Liver (tissue), 9 donors: Measurements from ENCODE around the gene KLF11. TPM values are rescaled to one million over a fixed set of nuclear protein-coding genes. Genes with fewer than 3 reads are reported as not detected.

Experiments used
- DNase-seq: peaks from one replicate; pipeline ENCODE4 v3.0.0-alpha.2; 2017; ENCODE audit warnings: low spot score
- H3K27ac ChIP-seq, 2 donors: one replicate each; pipeline ENCODE4 v1.7.0; 2013; ENCODE audit warnings: inconsistent platforms in 2 of 2, low read length in 2 of 2, control low read depth in 1 of 2, low read depth in 1 of 2, mild to moderate bottlenecking in 1 of 2
- H3K27me3 ChIP-seq, 4 donors: one replicate each; pipeline versions ENCODE4 v1.6.1 to v1.7.0; 2013; ENCODE audit warnings: low read length in 3 of 4, inconsistent platforms in 1 of 4, mild to moderate bottlenecking in 1 of 4, moderate library complexity in 1 of 4; ENCODE audit not compliant: control insufficient read depth in 4 of 4, insufficient read depth in 4 of 4
- H3K36me3 ChIP-seq, 4 donors: one replicate each; pipeline versions ENCODE4 v1.6.1 to v1.7.0; 2013; ENCODE audit warnings: low read length in 3 of 4, mild to moderate bottlenecking in 3 of 4, low read depth in 1 of 4, moderate library complexity in 1 of 4; ENCODE audit not compliant: control insufficient read depth in 4 of 4, insufficient read depth in 3 of 4
- H3K4me1 ChIP-seq, 4 donors: one replicate each; pipeline versions ENCODE4 v1.6.1 to v1.7.0; 2013; ENCODE audit warnings: low read length in 3 of 4, mild to moderate bottlenecking in 3 of 4, moderate library complexity in 1 of 4; ENCODE audit not compliant: control insufficient read depth in 4 of 4, insufficient read depth in 4 of 4
- H3K4me3 ChIP-seq, 3 donors: one replicate each; pipeline versions ENCODE4 v1.6.1 to v1.7.0; 2013; ENCODE audit warnings: low read length in 3 of 3, control low read depth in 1 of 3, low read depth in 1 of 3, mild to moderate bottlenecking in 1 of 3
- H3K9ac ChIP-seq, 2 donors: one replicate each; pipeline ENCODE4 v1.7.0; 2013; ENCODE audit warnings: low read length in 2 of 2, mild to moderate bottlenecking in 2 of 2, moderate library complexity in 2 of 2, control low read depth in 1 of 2, low read depth in 1 of 2
- H3K9me3 ChIP-seq, 4 donors: one replicate each; pipeline versions ENCODE4 v1.6.1 to v1.7.0; 2013; ENCODE audit warnings: low read length in 3 of 4; ENCODE audit not compliant: control insufficient read depth in 4 of 4
- EGR1 ChIP-seq, 2 donors: IDR thresholded peaks; 2 replicates each; pipeline ENCODE4 v1.6.1; 2016 to 2018; ENCODE audit warnings: antibody characterized with exemption in 2 of 2, low read depth in 2 of 2
- FOXA1 ChIP-seq: IDR thresholded peaks from 2 replicates; pipeline ENCODE4 v1.6.1; 2016; ENCODE audit warnings: antibody characterized with exemption
- FOXA2 ChIP-seq: IDR thresholded peaks from 2 replicates; pipeline ENCODE4 v1.6.1; 2016; ENCODE audit warnings: antibody characterized with exemption
- GABPA ChIP-seq, 2 donors: IDR thresholded peaks in 1 of 2; conservative IDR thresholded peaks in 1 of 2; 2 replicates each; pipeline ENCODE4 v1.6.1; 2016; ENCODE audit warnings: antibody characterized with exemption in 2 of 2, mild to moderate bottlenecking in 1 of 2, moderate library complexity in 1 of 2
- HNF4A ChIP-seq, 2 donors: conservative IDR thresholded peaks; 2 replicates each; pipeline ENCODE4 v1.6.1; 2016; ENCODE audit warnings: antibody characterized with exemption in 2 of 2, mild to moderate bottlenecking in 2 of 2
- HNF4G ChIP-seq: IDR thresholded peaks from 2 replicates; pipeline ENCODE4 v1.6.1; 2016; ENCODE audit warnings: antibody characterized with exemption
- JUND ChIP-seq, 2 donors: IDR thresholded peaks; 2 replicates each; pipeline ENCODE4 v1.6.1; 2016; ENCODE audit warnings: antibody characterized with exemption in 2 of 2
- NR2F2 ChIP-seq: IDR thresholded peaks from 2 replicates; pipeline ENCODE4 v1.6.1; 2016; ENCODE audit warnings: antibody characterized with exemption
- RAD21 ChIP-seq, 2 donors: IDR thresholded peaks; 2 replicates each; pipeline ENCODE4 v1.6.1; 2016; ENCODE audit warnings: antibody characterized with exemption in 2 of 2, mild to moderate bottlenecking in 2 of 2
- RXRA ChIP-seq, 2 donors: IDR thresholded peaks; 2 replicates each; pipeline ENCODE4 v1.6.1; 2017 to 2018; ENCODE audit warnings: antibody characterized with exemption in 2 of 2, mild to moderate bottlenecking in 1 of 2
- SP1 ChIP-seq: IDR thresholded peaks from 2 replicates; pipeline ENCODE4 v1.6.1; 2018; ENCODE audit warnings: antibody characterized with exemption, mild to moderate bottlenecking
- TAF1 ChIP-seq: conservative IDR thresholded peaks from 2 replicates; pipeline ENCODE4 v1.6.1; 2016; ENCODE audit warnings: antibody characterized with exemption, mild to moderate bottlenecking
- YY1 ChIP-seq: IDR thresholded peaks from 2 replicates; pipeline ENCODE4 v1.6.1; 2016; ENCODE audit warnings: antibody characterized with exemption, mild to moderate bottlenecking
- WGBS: extraction: QIAGEN DNeasy Blood & Tissue Kit; methylation state at CpG from one replicate; pipeline ENCODE4 v1.1.7; 2013; 5-methylcytosine and 5-hydroxymethylcytosine counted together
- polyA plus RNA-seq, 2 donors: library from polyadenylated mRNA; stranded (reverse) in 1 of 2; unstranded in 1 of 2; fragments of 200-250 nt in 1 of 2; fragments of >200 nt in 1 of 2; fragmentation: Nextera tagmentation in 1 of 2; extraction: Ambion mirVana in 1 of 2; gene quantifications; one replicate each; pipeline versions ENCODE4 v1.2.1 to v1.2.3, GENCODE V29; 2013 to 2015
- total RNA-seq, 2 donors: library from RNA; depleted of rRNA; stranded (reverse); fragments of >200 nt; gene quantifications; one replicate each; pipeline ENCODE4 v1.2.3, GENCODE V29; 2014
- TF ChIP-seq, protein P1 (sequence below): IDR thresholded peaks from 2 replicates; pipeline ENCODE4 v1.6.1; 2016; ENCODE audit warnings: antibody characterized with exemption
- TF ChIP-seq, protein P2 (sequence below): IDR thresholded peaks from 2 replicates; pipeline ENCODE4 v1.6.1; 2016; ENCODE audit warnings: antibody characterized with exemption, mild to moderate bottlenecking
- TF ChIP-seq, protein P3 (sequence below): fragments of 150-350 bp; IDR thresholded peaks from 2 replicates; pipeline ENCODE4 v1.5.1; 2017; ENCODE audit warnings: improper control_type of control experiment, low read depth, low read length; ENCODE audit not compliant: missing input control
- TF ChIP-seq, protein P4 (sequence below): IDR thresholded peaks from 2 replicates; pipeline ENCODE4 v1.6.1; 2016; ENCODE audit warnings: antibody characterized with exemption
- TF ChIP-seq, protein P5 (sequence below): IDR thresholded peaks from 2 replicates; pipeline ENCODE4 v1.6.1; 2016; ENCODE audit warnings: antibody characterized with exemption
- donor health status: healthy.
- donor health status: healthy.
- donor health status: healthy.
- donor health status: healthy.
- donor health status: healthy.

Gene KLF11
- total and polyA plus RNA-seq, 4 donors: 10.5 to 43.0 (median 14.5) TPM

DNA sequence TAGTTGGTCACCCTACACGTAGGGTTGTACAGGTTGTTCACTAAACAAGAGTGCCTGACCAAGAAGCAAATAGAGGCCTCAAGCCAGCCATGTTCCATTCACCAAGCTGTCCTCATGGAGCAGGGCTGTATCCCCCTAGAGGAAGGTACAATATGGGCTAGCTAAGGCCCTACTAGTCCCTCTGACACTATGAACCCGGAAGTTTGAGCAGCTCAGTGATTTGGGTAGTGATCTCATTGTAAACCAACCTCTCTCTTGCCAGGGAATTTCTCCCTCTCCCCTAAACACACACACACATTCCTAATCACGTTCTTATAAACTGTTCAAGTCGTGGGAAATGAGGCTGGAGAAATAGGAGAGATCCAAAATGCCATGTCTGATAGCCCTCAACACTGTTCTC lies 43.6 kb downstream of the KLF11 start:
- WGBS: 78% methylated on average over 4 of the region's 4 CpGs
- no peak for DNase-seq
- no peak overlapping the region for H3K27ac ChIP-seq

More for the DNA sequence above, 43.6 kb downstream of the KLF11 start:
- Histone ChIP-seq H3K4me1 (no peaks in the 10 kb centered on the region), H3K36me3 (no peaks in the 10 kb centered on the region), H3K9ac (no peak overlapping the region), H3K9me3 (no peaks in the 10 kb centered on the region), H3K4me3 (no peak overlapping the region), H3K27me3 (peaks cover 0 to 3% (median under 1%) of the 10 kb centered on the region in 4 donors)
- TF ChIP-seq EGR1 (IDR thresholded peaks at IDR 0.05; ENCODE audit: low read depth in 2 of 2) (no peak), FOXA1 (no peak), TAF1 (no peak), SP1 (no peak), GABPA (IDR thresholded peaks at IDR 0.05 in 1 of 2, conservative IDR thresholded peaks at IDR 0.05 in 1 of 2) (no peak), YY1 (no peak), JUND (IDR thresholded peaks at IDR 0.05) (no peak), NR2F2 (no peak), FOXA2 (no peak), RAD21 (IDR thresholded peaks at IDR 0.05) (no peak), RXRA (IDR thresholded peaks at IDR 0.05) (no peak), HNF4G (no peak), HNF4A (conservative IDR thresholded peaks at IDR 0.05) (no peak)
- TF ChIP-seq, protein P1, sequence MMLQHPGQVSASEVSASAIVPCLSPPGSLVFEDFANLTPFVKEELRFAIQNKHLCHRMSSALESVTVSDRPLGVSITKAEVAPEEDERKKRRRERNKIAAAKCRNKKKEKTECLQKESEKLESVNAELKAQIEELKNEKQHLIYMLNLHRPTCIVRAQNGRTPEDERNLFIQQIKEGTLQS: no peak
- TF ChIP-seq, protein P2, sequence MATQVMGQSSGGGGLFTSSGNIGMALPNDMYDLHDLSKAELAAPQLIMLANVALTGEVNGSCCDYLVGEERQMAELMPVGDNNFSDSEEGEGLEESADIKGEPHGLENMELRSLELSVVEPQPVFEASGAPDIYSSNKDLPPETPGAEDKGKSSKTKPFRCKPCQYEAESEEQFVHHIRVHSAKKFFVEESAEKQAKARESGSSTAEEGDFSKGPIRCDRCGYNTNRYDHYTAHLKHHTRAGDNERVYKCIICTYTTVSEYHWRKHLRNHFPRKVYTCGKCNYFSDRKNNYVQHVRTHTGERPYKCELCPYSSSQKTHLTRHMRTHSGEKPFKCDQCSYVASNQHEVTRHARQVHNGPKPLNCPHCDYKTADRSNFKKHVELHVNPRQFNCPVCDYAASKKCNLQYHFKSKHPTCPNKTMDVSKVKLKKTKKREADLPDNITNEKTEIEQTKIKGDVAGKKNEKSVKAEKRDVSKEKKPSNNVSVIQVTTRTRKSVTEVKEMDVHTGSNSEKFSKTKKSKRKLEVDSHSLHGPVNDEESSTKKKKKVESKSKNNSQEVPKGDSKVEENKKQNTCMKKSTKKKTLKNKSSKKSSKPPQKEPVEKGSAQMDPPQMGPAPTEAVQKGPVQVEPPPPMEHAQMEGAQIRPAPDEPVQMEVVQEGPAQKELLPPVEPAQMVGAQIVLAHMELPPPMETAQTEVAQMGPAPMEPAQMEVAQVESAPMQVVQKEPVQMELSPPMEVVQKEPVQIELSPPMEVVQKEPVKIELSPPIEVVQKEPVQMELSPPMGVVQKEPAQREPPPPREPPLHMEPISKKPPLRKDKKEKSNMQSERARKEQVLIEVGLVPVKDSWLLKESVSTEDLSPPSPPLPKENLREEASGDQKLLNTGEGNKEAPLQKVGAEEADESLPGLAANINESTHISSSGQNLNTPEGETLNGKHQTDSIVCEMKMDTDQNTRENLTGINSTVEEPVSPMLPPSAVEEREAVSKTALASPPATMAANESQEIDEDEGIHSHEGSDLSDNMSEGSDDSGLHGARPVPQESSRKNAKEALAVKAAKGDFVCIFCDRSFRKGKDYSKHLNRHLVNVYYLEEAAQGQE: no peak
- TF ChIP-seq, protein P3, sequence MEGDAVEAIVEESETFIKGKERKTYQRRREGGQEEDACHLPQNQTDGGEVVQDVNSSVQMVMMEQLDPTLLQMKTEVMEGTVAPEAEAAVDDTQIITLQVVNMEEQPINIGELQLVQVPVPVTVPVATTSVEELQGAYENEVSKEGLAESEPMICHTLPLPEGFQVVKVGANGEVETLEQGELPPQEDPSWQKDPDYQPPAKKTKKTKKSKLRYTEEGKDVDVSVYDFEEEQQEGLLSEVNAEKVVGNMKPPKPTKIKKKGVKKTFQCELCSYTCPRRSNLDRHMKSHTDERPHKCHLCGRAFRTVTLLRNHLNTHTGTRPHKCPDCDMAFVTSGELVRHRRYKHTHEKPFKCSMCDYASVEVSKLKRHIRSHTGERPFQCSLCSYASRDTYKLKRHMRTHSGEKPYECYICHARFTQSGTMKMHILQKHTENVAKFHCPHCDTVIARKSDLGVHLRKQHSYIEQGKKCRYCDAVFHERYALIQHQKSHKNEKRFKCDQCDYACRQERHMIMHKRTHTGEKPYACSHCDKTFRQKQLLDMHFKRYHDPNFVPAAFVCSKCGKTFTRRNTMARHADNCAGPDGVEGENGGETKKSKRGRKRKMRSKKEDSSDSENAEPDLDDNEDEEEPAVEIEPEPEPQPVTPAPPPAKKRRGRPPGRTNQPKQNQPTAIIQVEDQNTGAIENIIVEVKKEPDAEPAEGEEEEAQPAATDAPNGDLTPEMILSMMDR: no peak
- TF ChIP-seq, protein P4, sequence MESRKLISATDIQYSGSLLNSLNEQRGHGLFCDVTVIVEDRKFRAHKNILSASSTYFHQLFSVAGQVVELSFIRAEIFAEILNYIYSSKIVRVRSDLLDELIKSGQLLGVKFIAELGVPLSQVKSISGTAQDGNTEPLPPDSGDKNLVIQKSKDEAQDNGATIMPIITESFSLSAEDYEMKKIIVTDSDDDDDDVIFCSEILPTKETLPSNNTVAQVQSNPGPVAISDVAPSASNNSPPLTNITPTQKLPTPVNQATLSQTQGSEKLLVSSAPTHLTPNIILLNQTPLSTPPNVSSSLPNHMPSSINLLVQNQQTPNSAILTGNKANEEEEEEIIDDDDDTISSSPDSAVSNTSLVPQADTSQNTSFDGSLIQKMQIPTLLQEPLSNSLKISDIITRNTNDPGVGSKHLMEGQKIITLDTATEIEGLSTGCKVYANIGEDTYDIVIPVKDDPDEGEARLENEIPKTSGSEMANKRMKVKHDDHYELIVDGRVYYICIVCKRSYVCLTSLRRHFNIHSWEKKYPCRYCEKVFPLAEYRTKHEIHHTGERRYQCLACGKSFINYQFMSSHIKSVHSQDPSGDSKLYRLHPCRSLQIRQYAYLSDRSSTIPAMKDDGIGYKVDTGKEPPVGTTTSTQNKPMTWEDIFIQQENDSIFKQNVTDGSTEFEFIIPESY: no peak
- TF ChIP-seq, protein P5, sequence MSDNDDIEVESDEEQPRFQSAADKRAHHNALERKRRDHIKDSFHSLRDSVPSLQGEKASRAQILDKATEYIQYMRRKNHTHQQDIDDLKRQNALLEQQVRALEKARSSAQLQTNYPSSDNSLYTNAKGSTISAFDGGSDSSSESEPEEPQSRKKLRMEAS: no peak
